ENCODE data around the gene FAM228B. TPM values are rescaled to one million over a fixed set of nuclear protein-coding genes. Genes with fewer than 3 reads are reported as not detected.

The FAM228B gene
- polyA plus RNA-seq, 1 experiment = 4.2 TPM

- CTCF ChIA-PET = interaction anchor here (1.1 kb wide), 1 partner anchor 77 kb away, joined by 4 read pairs; the partner anchor contains the start of gene TP53I3
- TF ChIP-seq CTCF (IDR thresholded peaks at IDR 0.05; ENCODE audit: insufficient read depth, low read depth, low read length) = no peak
These were observed 37.5 kb downstream of the FAM228B start for GRCh38 chr2:24160761-24161160.

GRCh38 chr2:24162494-24162893, 39.2 kb downstream of the FAM228B start:
- no peak for TF ChIP-seq CTCF (IDR thresholded peaks at IDR 0.05; ENCODE audit: insufficient read depth, low read depth, low read length)
- ChIA-PET CTCF (no interaction called here), POLR2A (no interaction called here)
- DNase-seq (ENCODE audit: low read depth) = no peak
- Histone ChIP-seq H3K27me3 (ENCODE audit: control insufficient read depth, insufficient read depth, low read length) (no peaks in the 10 kb centered on the region; the same call in 1 of the 2 replicates), H3K36me3 (ENCODE audit: control insufficient read depth, insufficient read depth, low read length) (no peaks in the 10 kb centered on the region), H3K4me3 (ENCODE audit: low read depth, low read length) (no peak overlapping the region)

More at GRCh38 chr2:24160761-24161160, 37.5 kb downstream of the FAM228B start:
- Histone ChIP-seq H3K27me3 (ENCODE audit: control insufficient read depth, insufficient read depth, low read length) (no peaks in the 10 kb centered on the region), H3K4me3 (ENCODE audit: low read depth, low read length) (no peak overlapping the region), H3K36me3 (ENCODE audit: control insufficient read depth, insufficient read depth, low read length) (no peaks in the 10 kb centered on the region)
- DNase-seq (ENCODE audit: low read depth) = no peak
- POLR2A ChIA-PET = no interaction called here

- ChIA-PET CTCF (interaction anchor here (1.0 kb wide), 1 partner anchor 21 kb away, joined by 3 read pairs; no protein-coding TSS in a partner anchor), POLR2A (no interaction called here)
- no peak for TF ChIP-seq CTCF (IDR thresholded peaks at IDR 0.05; ENCODE audit: insufficient read depth, low read depth, low read length)
- H3K36me3 ChIP-seq (ENCODE audit: control insufficient read depth, insufficient read depth, low read length) = no peaks in the 10 kb centered on the region
- H3K27me3 ChIP-seq (ENCODE audit: control insufficient read depth, insufficient read depth, low read length) = no peaks in the 10 kb centered on the region; the same call in 1 of the 2 replicates
- DNase-seq (ENCODE audit: low read depth) = no peak
- H3K4me3 ChIP-seq (ENCODE audit: low read depth, low read length) = no peak overlapping the region
These were observed 39.9 kb downstream of the FAM228B start for GRCh38 chr2:24163186-24163585.

- H3K4me3 ChIP-seq (ENCODE audit: low read depth, low read length) = no peak overlapping the region
- no peak for TF ChIP-seq CTCF (IDR thresholded peaks at IDR 0.05; ENCODE audit: insufficient read depth, low read depth, low read length)
- no peak for DNase-seq (ENCODE audit: low read depth)
- H3K36me3 ChIP-seq (ENCODE audit: control insufficient read depth, insufficient read depth, low read length) = no peaks in the 10 kb centered on the region
- no peaks in the 10 kb centered on the region; the same call in 1 of the 2 replicates for H3K27me3 ChIP-seq (ENCODE audit: control insufficient read depth, insufficient read depth, low read length)
- ChIA-PET POLR2A (no interaction called here), CTCF (interaction anchor here (0.9 to 1.0 kb wide), 2 partner anchors 20 to 80 kb away, joined by 3 read pairs; partner anchors contain the start of gene TP53I3)
These were observed 40.3 kb downstream of the FAM228B start for GRCh38 chr2:24163601-24164000.

GRCh38 chr2:24164416-24164973, 41.2 kb downstream of the FAM228B start:
- peak; percentile 56 for TF ChIP-seq CTCF (IDR thresholded peaks at IDR 0.05; ENCODE audit: insufficient read depth, low read depth, low read length)
- ChIA-PET POLR2A (no interaction called here), CTCF (interaction anchor here (0.9 to 1.0 kb wide), 2 partner anchors 19 to 80 kb away, joined by 3 read pairs; partner anchors contain the start of gene TP53I3)
- no peaks in the 10 kb centered on the region; the same call in 1 of the 2 replicates for H3K27me3 ChIP-seq (ENCODE audit: control insufficient read depth, insufficient read depth, low read length)
- DNase-seq (ENCODE audit: low read depth) = no peak
- H3K4me3 ChIP-seq (ENCODE audit: low read depth, low read length) = no peak overlapping the region
- no peaks in the 10 kb centered on the region for H3K36me3 ChIP-seq (ENCODE audit: control insufficient read depth, insufficient read depth, low read length)

Data from BJ (cell line).